ENCODE measurements around the gene LRP1B.

The LRP1B gene

DNA sequence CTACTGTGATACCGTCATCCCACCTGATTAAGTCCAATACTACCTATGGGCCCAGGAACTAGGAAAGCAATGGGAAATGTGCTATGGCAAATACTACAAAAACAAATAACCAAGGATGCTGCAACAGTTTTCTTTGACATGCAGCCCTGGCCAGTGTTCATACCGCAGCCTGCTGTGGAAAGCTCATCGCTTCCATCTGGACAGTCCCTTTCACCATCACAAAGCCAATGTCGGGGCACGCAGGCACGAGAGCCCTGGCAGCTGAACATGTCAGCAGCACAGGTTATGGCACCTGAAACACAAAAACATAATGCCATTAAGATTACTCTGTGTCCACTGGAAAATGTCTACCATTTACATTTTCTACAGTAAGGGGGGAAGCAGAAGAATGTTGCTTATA is 1621.1 kb downstream of the LRP1B start:
- no peak overlapping the region for H3K9ac ChIP-seq (ENCODE audit: low read depth, low read length, poor library complexity, severe bottlenecking)
- H3K9me3 ChIP-seq (ENCODE audit: insufficient read depth, low read depth, low read length) = no peaks in the 10 kb centered on the region
- H3K4me1 ChIP-seq (ENCODE audit: insufficient read depth, low read length, poor library complexity, severe bottlenecking) = no peaks in the 10 kb centered on the region
- no peak overlapping the region for H3K4me3 ChIP-seq (ENCODE audit: low read length, poor library complexity, severe bottlenecking)
- H3F3A ChIP-seq (ENCODE audit: low read depth) = no peaks in the 10 kb centered on the region
- H3K79me2 ChIP-seq (ENCODE audit: insufficient read depth, low read length) = no peaks in the 10 kb centered on the region
- H4K20me1 ChIP-seq (ENCODE audit: insufficient read depth, low read length, poor library complexity, severe bottlenecking) = no peaks in the 10 kb centered on the region
- TF ChIP-seq CTCF (conservative IDR thresholded peaks at IDR 0.05; ENCODE audit: low read length) (no peak), EZH2phosphoT487 (IDR thresholded peaks at IDR 0.05; ENCODE audit: borderline replicate concordance) (no peak)
- H3K9me2 ChIP-seq (replicated peaks; ENCODE audit: low read depth, low read length) = no peaks in the 10 kb centered on the region
- no peak overlapping the region for H3K4me2 ChIP-seq (ENCODE audit: low read depth, low read length, poor library complexity, severe bottlenecking)
- no peak overlapping the region for H2AFZ ChIP-seq (ENCODE audit: low read length)
- H3K27me3 ChIP-seq (ENCODE audit: insufficient read depth, low read length, poor library complexity, severe bottlenecking) = no peaks in the 10 kb centered on the region
- no peaks in the 10 kb centered on the region for H3K36me3 ChIP-seq (ENCODE audit: insufficient read depth, low read length)

- Histone ChIP-seq H3K4me3 (ENCODE audit: low read length, poor library complexity, severe bottlenecking) (no peak overlapping the region), H3K9me2 (replicated peaks; ENCODE audit: low read depth, low read length) (no peaks in the 10 kb centered on the region), H2AFZ (ENCODE audit: low read length) (no peak overlapping the region), H3F3A (ENCODE audit: low read depth) (no peaks in the 10 kb centered on the region), H3K36me3 (ENCODE audit: insufficient read depth, low read length) (no peaks in the 10 kb centered on the region), H3K9me3 (ENCODE audit: insufficient read depth, low read depth, low read length) (no peaks in the 10 kb centered on the region), H3K9ac (ENCODE audit: low read depth, low read length, poor library complexity, severe bottlenecking) (no peak overlapping the region), H3K4me2 (ENCODE audit: low read depth, low read length, poor library complexity, severe bottlenecking) (no peak overlapping the region), H4K20me1 (ENCODE audit: insufficient read depth, low read length, poor library complexity, severe bottlenecking) (no peaks in the 10 kb centered on the region), H3K4me1 (ENCODE audit: insufficient read depth, low read length, poor library complexity, severe bottlenecking) (no peaks in the 10 kb centered on the region), H3K27me3 (ENCODE audit: insufficient read depth, low read length, poor library complexity, severe bottlenecking) (no peaks in the 10 kb centered on the region), H3K79me2 (ENCODE audit: insufficient read depth, low read length) (no peaks in the 10 kb centered on the region)
- TF ChIP-seq EZH2phosphoT487 (IDR thresholded peaks at IDR 0.05; ENCODE audit: borderline replicate concordance) (no peak), CTCF (conservative IDR thresholded peaks at IDR 0.05; ENCODE audit: low read length) (no peak)
These were observed 1622.1 kb downstream of the LRP1B start for GRCh38 chr2:140508756-140509155.

DNA sequence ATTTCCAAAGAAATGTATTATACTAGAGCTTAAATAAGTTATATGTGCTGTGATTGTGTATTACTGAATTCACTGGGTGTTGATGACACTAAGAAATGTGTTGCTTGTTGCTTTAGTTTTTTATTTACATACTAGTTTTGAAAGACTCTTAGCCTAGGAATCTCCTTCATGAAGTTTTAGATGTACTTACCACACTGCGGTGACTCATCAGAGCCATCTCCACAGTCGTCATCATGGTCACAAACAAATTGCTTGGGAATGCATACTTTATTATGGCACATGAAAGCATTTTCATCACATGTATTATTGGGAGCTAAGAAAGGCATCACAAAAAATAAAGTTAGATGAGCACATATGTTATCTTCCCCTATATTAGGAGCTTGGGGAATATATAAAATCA is 1624.2 kb downstream of the LRP1B start:
- Histone ChIP-seq H4K20me1 (ENCODE audit: insufficient read depth, low read length, poor library complexity, severe bottlenecking) (no peaks in the 10 kb centered on the region), H3K4me3 (ENCODE audit: low read length, poor library complexity, severe bottlenecking) (no peak overlapping the region), H3K9me3 (ENCODE audit: insufficient read depth, low read depth, low read length) (no peaks in the 10 kb centered on the region), H3K27me3 (ENCODE audit: insufficient read depth, low read length, poor library complexity, severe bottlenecking) (no peaks in the 10 kb centered on the region), H3K9me2 (replicated peaks; ENCODE audit: low read depth, low read length) (no peaks in the 10 kb centered on the region), H3K4me2 (ENCODE audit: low read depth, low read length, poor library complexity, severe bottlenecking) (no peak overlapping the region), H3K36me3 (ENCODE audit: insufficient read depth, low read length) (no peaks in the 10 kb centered on the region), H3K79me2 (ENCODE audit: insufficient read depth, low read length) (no peaks in the 10 kb centered on the region), H3K9ac (ENCODE audit: low read depth, low read length, poor library complexity, severe bottlenecking) (no peak overlapping the region), H2AFZ (ENCODE audit: low read length) (no peak overlapping the region), H3K4me1 (ENCODE audit: insufficient read depth, low read length, poor library complexity, severe bottlenecking) (no peaks in the 10 kb centered on the region), H3F3A (ENCODE audit: low read depth) (no peaks in the 10 kb centered on the region)
- TF ChIP-seq EZH2phosphoT487 (IDR thresholded peaks at IDR 0.05; ENCODE audit: borderline replicate concordance) = no peak
- no peak for TF ChIP-seq CTCF (conservative IDR thresholded peaks at IDR 0.05; ENCODE audit: low read length)
